ENCODE data around the gene TMEM43.

TMEM43 gene

DNA sequence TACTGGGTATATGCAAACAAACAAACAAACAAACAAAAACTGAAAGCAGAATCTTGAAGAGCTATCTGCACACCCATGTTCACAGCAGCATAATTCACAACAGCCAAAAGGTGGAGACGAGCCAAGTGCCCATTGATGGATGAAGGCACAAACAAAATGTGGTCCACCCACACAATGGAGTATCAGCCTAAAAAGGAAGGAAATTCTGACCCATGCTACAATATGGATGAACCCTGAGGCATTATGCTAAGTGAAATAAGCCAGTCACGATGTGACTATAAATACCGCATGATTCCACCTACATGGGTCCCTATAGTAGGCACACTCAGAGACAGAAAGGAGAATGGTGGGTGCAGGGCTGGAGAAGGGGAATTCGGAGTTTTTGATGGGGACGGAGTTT lies 29.4 kb downstream of the TMEM43 start:
- CTCF ChIA-PET = no interaction called here

DNA sequence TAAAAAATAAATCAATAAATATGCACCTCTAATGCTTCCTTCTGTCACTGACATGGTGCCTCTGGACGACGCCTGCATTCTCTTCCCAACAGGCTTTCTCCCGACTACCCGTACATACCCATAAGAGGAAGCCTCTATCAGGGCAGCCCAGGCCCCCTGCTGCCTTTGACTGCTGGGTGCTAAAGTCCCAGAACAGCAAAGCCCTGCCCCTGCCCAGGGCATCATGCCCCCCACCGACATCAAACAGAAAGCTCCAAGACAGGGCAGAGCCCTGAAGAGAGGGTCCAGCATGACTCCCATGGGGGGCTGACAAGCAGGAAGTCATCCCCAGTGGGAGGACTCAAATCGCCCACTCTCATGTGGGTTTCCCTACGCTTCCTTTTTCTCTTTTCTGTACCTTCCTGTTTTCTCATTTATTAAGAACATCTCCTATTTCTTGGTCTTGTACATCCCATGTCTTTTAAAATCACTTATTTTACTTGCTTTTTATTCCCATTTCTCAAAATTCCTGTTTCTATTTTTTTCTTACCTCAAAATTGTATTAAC lies 30.1 kb downstream of the TMEM43 start:
- ChIA-PET CTCF (interaction anchor here (0.6 kb wide), 1 partner anchor 34 kb away, joined by 3 read pairs; no protein-coding TSS in a partner anchor), POLR2A (no interaction called here)
- Histone ChIP-seq H3K4me1 (ENCODE audit: control insufficient read depth, insufficient read depth, low read length) (no peaks in the 10 kb centered on the region), H3K9me3 (ENCODE audit: control insufficient read depth, insufficient read depth, low read depth, low read length) (no peaks in the 10 kb centered on the region), H3K36me3 (ENCODE audit: control insufficient read depth in 2 of 2, insufficient read depth in 1 of 2, low read length in 2 of 2) (peaks cover 14 to 93% of the 10 kb centered on the region in 2 experiments), H3K27ac (ENCODE audit: extremely low read depth, low read depth, low read length) (no peak overlapping the region), H3K4me3 (ENCODE audit: low read depth, low read length) (no peak overlapping the region)
- TF ChIP-seq ZFHX2 (tag by site-specific recombination; conservative IDR thresholded peaks at IDR 0.05) (peak; percentile 31), ZIC2 (tag by site-specific recombination; IDR thresholded peaks at IDR 0.05) (peak; percentile 99), ZNF677 (tag by site-specific recombination; IDR thresholded peaks at IDR 0.05) (no peak), ZNF391 (tag by site-specific recombination; IDR thresholded peaks at IDR 0.05; ENCODE audit: borderline replicate concordance, low read depth) (no peak), GLIS2 (tag by site-specific recombination; IDR thresholded peaks at IDR 0.05) (peak; percentile 24; the same call in 1 of the 2 replicates), ZNF791 (tag by site-specific recombination; IDR thresholded peaks at IDR 0.05) (no peak), ZNF701 (tag by site-specific recombination; IDR thresholded peaks at IDR 0.05) (no peak), KLF16 (tag by site-specific recombination; IDR thresholded peaks at IDR 0.05) (no peak), ZNF133 (tag by site-specific recombination; IDR thresholded peaks at IDR 0.05) (no peak)
- TF ChIP-seq, protein P1, sequence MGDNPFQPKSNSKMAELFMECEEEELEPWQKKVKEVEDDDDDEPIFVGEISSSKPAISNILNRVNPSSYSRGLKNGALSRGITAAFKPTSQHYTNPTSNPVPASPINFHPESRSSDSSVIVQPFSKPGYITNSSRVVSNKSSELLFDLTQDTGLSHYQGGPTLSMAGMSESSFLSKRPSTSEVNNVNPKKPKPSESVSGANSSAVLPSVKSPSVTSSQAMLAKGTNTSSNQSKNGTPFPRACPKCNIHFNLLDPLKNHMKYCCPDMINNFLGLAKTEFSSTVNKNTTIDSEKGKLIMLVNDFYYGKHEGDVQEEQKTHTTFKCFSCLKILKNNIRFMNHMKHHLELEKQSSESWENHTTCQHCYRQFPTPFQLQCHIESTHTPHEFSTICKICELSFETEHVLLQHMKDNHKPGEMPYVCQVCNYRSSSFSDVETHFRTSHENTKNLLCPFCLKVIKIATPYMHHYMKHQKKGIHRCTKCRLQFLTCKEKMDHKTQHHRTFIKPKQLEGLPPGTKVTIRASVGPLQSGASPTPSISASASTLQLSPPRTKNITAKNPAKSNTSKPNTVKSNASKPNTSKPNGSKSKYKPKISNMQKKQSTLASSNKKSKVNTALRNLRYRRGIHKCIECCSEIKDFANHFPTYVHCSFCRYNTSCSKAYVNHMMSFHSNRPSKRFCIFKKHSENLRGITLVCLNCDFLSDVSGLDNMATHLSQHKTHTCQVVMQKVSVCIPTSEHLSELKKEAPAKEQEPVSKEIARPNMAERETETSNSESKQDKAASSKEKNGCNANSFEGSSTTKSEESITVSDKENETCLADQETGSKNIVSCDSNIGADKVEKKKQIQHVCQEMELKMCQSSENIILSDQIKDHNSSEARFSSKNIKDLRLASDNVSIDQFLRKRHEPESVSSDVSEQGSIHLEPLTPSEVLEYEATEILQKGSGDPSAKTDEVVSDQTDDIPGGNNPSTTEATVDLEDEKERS (tag by site-specific recombination; IDR thresholded peaks at IDR 0.05) = no peak
- TF ChIP-seq, protein P2, sequence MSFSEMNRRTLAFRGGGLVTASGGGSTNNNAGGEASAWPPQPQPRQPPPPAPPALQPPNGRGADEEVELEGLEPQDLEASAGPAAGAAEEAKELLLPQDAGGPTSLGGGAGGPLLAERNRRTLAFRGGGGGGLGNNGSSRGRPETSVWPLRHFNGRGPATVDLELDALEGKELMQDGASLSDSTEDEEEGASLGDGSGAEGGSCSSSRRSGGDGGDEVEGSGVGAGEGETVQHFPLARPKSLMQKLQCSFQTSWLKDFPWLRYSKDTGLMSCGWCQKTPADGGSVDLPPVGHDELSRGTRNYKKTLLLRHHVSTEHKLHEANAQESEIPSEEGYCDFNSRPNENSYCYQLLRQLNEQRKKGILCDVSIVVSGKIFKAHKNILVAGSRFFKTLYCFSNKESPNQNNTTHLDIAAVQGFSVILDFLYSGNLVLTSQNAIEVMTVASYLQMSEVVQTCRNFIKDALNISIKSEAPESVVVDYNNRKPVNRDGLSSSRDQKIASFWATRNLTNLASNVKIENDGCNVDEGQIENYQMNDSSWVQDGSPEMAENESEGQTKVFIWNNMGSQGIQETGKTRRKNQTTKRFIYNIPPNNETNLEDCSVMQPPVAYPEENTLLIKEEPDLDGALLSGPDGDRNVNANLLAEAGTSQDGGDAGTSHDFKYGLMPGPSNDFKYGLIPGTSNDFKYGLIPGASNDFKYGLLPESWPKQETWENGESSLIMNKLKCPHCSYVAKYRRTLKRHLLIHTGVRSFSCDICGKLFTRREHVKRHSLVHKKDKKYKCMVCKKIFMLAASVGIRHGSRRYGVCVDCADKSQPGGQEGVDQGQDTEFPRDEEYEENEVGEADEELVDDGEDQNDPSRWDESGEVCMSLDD (tag by site-specific recombination; IDR thresholded peaks at IDR 0.05) = no peak
- TF ChIP-seq, protein P3, sequence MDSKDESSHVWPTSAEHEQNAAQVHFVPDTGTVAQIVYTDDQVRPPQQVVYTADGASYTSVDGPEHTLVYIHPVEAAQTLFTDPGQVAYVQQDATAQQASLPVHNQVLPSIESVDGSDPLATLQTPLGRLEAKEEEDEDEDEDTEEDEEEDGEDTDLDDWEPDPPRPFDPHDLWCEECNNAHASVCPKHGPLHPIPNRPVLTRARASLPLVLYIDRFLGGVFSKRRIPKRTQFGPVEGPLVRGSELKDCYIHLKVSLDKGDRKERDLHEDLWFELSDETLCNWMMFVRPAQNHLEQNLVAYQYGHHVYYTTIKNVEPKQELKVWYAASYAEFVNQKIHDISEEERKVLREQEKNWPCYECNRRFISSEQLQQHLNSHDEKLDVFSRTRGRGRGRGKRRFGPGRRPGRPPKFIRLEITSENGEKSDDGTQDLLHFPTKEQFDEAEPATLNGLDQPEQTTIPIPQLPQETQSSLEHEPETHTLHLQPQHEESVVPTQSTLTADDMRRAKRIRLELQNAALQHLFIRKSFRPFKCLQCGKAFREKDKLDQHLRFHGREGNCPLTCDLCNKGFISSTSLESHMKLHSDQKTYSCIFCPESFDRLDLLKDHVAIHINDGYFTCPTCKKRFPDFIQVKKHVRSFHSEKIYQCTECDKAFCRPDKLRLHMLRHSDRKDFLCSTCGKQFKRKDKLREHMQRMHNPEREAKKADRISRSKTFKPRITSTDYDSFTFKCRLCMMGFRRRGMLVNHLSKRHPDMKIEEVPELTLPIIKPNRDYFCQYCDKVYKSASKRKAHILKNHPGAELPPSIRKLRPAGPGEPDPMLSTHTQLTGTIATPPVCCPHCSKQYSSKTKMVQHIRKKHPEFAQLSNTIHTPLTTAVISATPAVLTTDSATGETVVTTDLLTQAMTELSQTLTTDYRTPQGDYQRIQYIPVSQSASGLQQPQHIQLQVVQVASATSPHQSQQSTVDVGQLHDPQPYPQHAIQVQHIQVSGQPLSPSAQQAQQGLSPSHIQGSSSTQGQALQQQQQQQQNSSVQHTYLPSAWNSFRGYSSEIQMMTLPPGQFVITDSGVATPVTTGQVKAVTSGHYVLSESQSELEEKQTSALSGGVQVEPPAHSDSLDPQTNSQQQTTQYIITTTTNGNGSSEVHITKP (tag by site-specific recombination; IDR thresholded peaks at IDR 0.05) = no peak
- TF ChIP-seq, protein P4, sequence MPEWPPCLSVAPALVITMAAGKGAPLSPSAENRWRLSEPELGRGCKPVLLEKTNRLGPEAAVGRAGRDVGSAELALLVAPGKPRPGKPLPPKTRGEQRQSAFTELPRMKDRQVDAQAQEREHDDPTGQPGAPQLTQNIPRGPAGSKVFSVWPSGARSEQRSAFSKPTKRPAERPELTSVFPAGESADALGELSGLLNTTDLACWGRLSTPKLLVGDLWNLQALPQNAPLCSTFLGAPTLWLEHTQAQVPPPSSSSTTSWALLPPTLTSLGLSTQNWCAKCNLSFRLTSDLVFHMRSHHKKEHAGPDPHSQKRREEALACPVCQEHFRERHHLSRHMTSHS (tag by site-specific recombination; IDR thresholded peaks at IDR 0.05) = no peak

More for the DNA sequence above, 29.4 kb downstream of the TMEM43 start:
- POLR2A ChIA-PET = interaction anchor here (1.4 kb wide), 1 partner anchor 9 kb away, joined by 3 read pairs; no protein-coding TSS in a partner anchor
- H3K4me3 ChIP-seq (ENCODE audit: low read depth, low read length) = no peak overlapping the region
- no peaks in the 10 kb centered on the region for H3K4me1 ChIP-seq (ENCODE audit: control insufficient read depth, insufficient read depth, low read length)
- H3K9me3 ChIP-seq (ENCODE audit: control insufficient read depth, insufficient read depth, low read depth, low read length) = no peaks in the 10 kb centered on the region
- H3K36me3 ChIP-seq (ENCODE audit: control insufficient read depth in 2 of 2, insufficient read depth in 1 of 2, low read length in 2 of 2) = peaks cover 9 to 89% of the 10 kb centered on the region in 2 experiments
- H3K27ac ChIP-seq (ENCODE audit: extremely low read depth, low read depth, low read length) = no peak overlapping the region
- no peak for TF ChIP-seq ZNF324 (tag by site-specific recombination; IDR thresholded peaks at IDR 0.05)
- TF ChIP-seq ZFHX2 (tag by site-specific recombination; conservative IDR thresholded peaks at IDR 0.05) = peak; percentile 40
- no peak for TF ChIP-seq ZNF626 (tag by site-specific recombination; IDR thresholded peaks at IDR 0.05)
- no peak for TF ChIP-seq ZNF335 (tag by site-specific recombination; conservative IDR thresholded peaks at IDR 0.05)
- 0 out of 2 replicates have a peak, but pooled peaks have one; percentile 8 for TF ChIP-seq EGR2 (tag by site-specific recombination; IDR thresholded peaks at IDR 0.05; ENCODE audit: low read depth)
